ENCODE data around the gene CHST15. TPM values are rescaled to one million over a fixed set of nuclear protein-coding genes. Genes with fewer than 3 reads are reported as not detected.

The CHST15 gene
- total and polyA plus RNA-seq, 2 of the 4 experiments (the other 2 are of a cell fraction), result 0.14 to 0.18 TPM

DNA sequence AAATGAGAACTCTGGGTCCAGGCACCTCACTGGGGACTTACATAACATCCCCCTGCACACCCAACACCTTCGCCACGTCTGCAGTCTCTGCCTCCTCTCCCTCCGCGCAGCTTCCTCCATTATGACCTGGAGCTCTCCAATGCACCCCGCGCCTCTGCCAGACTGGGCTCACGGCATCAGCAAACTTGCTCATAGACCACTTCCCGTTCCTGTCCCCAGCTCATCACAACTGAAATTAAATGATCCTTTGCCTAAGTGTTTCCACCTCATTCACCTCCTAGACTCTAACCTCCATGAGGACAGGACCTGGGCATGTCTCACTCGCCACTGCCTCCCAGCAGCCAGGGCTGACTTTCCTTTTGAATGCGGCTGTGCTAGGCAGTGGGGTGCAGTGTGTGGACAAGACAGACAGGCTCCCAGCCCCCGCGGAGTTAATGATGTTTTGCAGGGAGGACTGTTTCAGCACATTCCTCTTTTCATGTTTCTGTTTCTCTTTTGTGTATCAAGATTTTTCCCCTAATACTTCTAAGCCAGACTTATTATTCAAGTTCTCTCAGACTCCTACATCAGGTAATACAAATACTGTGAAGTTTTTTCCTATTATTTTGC lies 18.8 kb downstream of the CHST15 start:
- Histone ChIP-seq H3K4me3 (ENCODE audit: insufficient read depth, low read depth, low read length) (no peak overlapping the region), H3K79me1 (ENCODE audit: low read depth in 1 of 2, low read length in 2 of 2) (no peaks in the 10 kb centered on the region), H3K4me1 (ENCODE audit: control insufficient read depth, insufficient read depth, low read length) (no peaks in the 10 kb centered on the region), H2AK9ac (replicated peaks; ENCODE audit: low read depth, low read length, poor library complexity) (no peak overlapping the region), H4K91ac (ENCODE audit: insufficient read depth, low read depth, low read length) (no peak overlapping the region), H4K20me1 (ENCODE audit: insufficient read depth, low read length) (no peaks in the 10 kb centered on the region), H2BK5ac (ENCODE audit: low read depth, low read length, poor library complexity, severe bottlenecking) (no peak overlapping the region), H3K23ac (ENCODE audit: low read depth, low read length) (no peak overlapping the region), H3K4ac (ENCODE audit: low read depth, low read length) (no peak overlapping the region), H2AK5ac (ENCODE audit: low read depth, low read length) (no peak overlapping the region), H3K18ac (ENCODE audit: low read depth, low read length) (no peak overlapping the region), H3K27me3 (ENCODE audit: control insufficient read depth, insufficient read depth, low read length) (no peaks in the 10 kb centered on the region), H2BK20ac (ENCODE audit: low read depth, low read length) (no peak overlapping the region), H3K36me3 (ENCODE audit: control insufficient read depth, insufficient read depth, low read length) (no peaks in the 10 kb centered on the region), H3K27ac (ENCODE audit: insufficient read depth, low read length) (no peak overlapping the region), H2BK15ac (ENCODE audit: low read depth, low read length) (no peak overlapping the region), H3K9me3 (ENCODE audit: control insufficient read depth, insufficient read depth, low read length) (peaks cover 3% of the 10 kb centered on the region; the same call in 1 of the 2 replicates), H3K4me2 (ENCODE audit: low read depth, low read length) (no peak overlapping the region), H3K9ac (ENCODE audit: low read depth, low read length) (no peak overlapping the region), H2BK120ac (ENCODE audit: low read depth, low read length) (no peak overlapping the region), H3K9me1 (ENCODE audit: insufficient read depth, low read length) (no peaks in the 10 kb centered on the region), H4K8ac (ENCODE audit: low read depth in 2 of 2, low read length in 2 of 2) (no peak overlapping the region), H3K56ac (ENCODE audit: extremely low read depth, insufficient read depth, low read length) (no peak overlapping the region), H4K5ac (ENCODE audit: low read depth, low read length) (no peak overlapping the region), H3K14ac (replicated peaks; ENCODE audit: low read depth, low read length) (no peak overlapping the region), H2AFZ (replicated peaks; ENCODE audit: low read length, poor library complexity) (no peak overlapping the region)
- ChIA-PET POLR2A (ENCODE audit: unreplicated experiment) (no interaction called here), CTCF (no interaction called here)
- no peak for DNase-seq
- no peak for ATAC-seq (ENCODE audit: low read depth)
- BruUV-seq (replicated peaks), result no TSS peak
- intact Hi-C loops (cut with micrococcal nuclease) (no loop called here), in situ Hi-C loops (cut with MboI; ENCODE audit: low sequenced_read_pairs) (no loop called here), dilution Hi-C loops (cut with HindIII; ENCODE audit: low sequenced_read_pairs, unreplicated experiment) (no loop called here)
- WGBS, 2 experiments (ENCODE audit: extremely low coverage in 2 of 2, insufficient read length in 1 of 2), result no CpG with 5 or more reads among the region's 12 CpGs
- TF ChIP-seq, protein P1, sequence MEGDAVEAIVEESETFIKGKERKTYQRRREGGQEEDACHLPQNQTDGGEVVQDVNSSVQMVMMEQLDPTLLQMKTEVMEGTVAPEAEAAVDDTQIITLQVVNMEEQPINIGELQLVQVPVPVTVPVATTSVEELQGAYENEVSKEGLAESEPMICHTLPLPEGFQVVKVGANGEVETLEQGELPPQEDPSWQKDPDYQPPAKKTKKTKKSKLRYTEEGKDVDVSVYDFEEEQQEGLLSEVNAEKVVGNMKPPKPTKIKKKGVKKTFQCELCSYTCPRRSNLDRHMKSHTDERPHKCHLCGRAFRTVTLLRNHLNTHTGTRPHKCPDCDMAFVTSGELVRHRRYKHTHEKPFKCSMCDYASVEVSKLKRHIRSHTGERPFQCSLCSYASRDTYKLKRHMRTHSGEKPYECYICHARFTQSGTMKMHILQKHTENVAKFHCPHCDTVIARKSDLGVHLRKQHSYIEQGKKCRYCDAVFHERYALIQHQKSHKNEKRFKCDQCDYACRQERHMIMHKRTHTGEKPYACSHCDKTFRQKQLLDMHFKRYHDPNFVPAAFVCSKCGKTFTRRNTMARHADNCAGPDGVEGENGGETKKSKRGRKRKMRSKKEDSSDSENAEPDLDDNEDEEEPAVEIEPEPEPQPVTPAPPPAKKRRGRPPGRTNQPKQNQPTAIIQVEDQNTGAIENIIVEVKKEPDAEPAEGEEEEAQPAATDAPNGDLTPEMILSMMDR (conservative IDR thresholded peaks at IDR 0.05; ENCODE audit: low read depth, low read length), result no peak
- TF ChIP-seq FOS (IDR thresholded peaks at IDR 0.05; ENCODE audit: low read depth, low read length), result no peak
- TF ChIP-seq MAZ (IDR thresholded peaks at IDR 0.05; ENCODE audit: borderline replicate concordance, low read depth, low read length), result no peak
- TF ChIP-seq MAFK (IDR thresholded peaks at IDR 0.05; ENCODE audit: low read depth, low read length), result no peak
- no peak for TF ChIP-seq RCOR1 (IDR thresholded peaks at IDR 0.05; ENCODE audit: insufficient replicate concordance, low read length)
- TF ChIP-seq SMC3 (IDR thresholded peaks at IDR 0.05; ENCODE audit: low read depth, low read length), result no peak
- TF ChIP-seq RFX5 (IDR thresholded peaks at IDR 0.05; ENCODE audit: low read depth, low read length), result no peak
- no peak for TF ChIP-seq NFE2L2 (IDR thresholded peaks at IDR 0.05; ENCODE audit: low read depth, low read length)
- TF ChIP-seq CHD1 (IDR thresholded peaks at IDR 0.05; ENCODE audit: low read depth, low read length), result no peak
- no peak for TF ChIP-seq MXI1 (IDR thresholded peaks at IDR 0.05; ENCODE audit: borderline replicate concordance, low read depth, low read length)
- TF ChIP-seq USF2 (IDR thresholded peaks at IDR 0.05; ENCODE audit: low read depth, low read length), result no peak
- TF ChIP-seq CEBPB (IDR thresholded peaks at IDR 0.05; ENCODE audit: low read depth, low read length), result no peak

Data from IMR-90 (cell line).